Rectal smooth muscle tissue (tissue), 1 donor: ENCODE data around the gene HIPK2.

Experiments
- H3K27ac ChIP-seq: one replicate; pipeline ENCODE4 v1.7.0; 2013; ENCODE audit warnings: low read depth, low read length, inconsistent platforms
- H3K27me3 ChIP-seq: one replicate; pipeline ENCODE4 v1.7.0; 2013; ENCODE audit warnings: low read length; ENCODE audit not compliant: control insufficient read depth, insufficient read depth
- H3K36me3 ChIP-seq: one replicate; pipeline ENCODE4 v1.7.0; 2013; ENCODE audit warnings: low read length; ENCODE audit not compliant: control insufficient read depth, insufficient read depth
- H3K4me1 ChIP-seq: one replicate; pipeline ENCODE4 v1.7.0; 2013; ENCODE audit warnings: low read length; ENCODE audit not compliant: control insufficient read depth, insufficient read depth
- H3K4me3 ChIP-seq: one replicate; pipeline ENCODE4 v1.7.0; 2013; ENCODE audit warnings: low read length
- H3K9ac ChIP-seq: one replicate; pipeline ENCODE4 v1.7.0; 2013; ENCODE audit warnings: low read length

The HIPK2 gene

GRCh38 chr7:139746652-139747051 lies 31.1 kb downstream of the HIPK2 start:
- no peak overlapping the region for H3K27ac ChIP-seq
- no peak overlapping the region for H3K9ac ChIP-seq
- no peak overlapping the region for H3K4me3 ChIP-seq
- no peaks in the 10 kb centered on the region for H3K27me3 ChIP-seq
- no peaks in the 10 kb centered on the region for H3K4me1 ChIP-seq
- H3K36me3 ChIP-seq: no peaks in the 10 kb centered on the region

- Histone ChIP-seq H3K4me1 (no peaks in the 10 kb centered on the region), H3K27me3 (no peaks in the 10 kb centered on the region), H3K27ac (no peak overlapping the region), H3K36me3 (no peaks in the 10 kb centered on the region), H3K9ac (no peak overlapping the region), H3K4me3 (no peak overlapping the region)
These were observed 32.1 kb downstream of the HIPK2 start for GRCh38 chr7:139745678-139746143.

DNA sequence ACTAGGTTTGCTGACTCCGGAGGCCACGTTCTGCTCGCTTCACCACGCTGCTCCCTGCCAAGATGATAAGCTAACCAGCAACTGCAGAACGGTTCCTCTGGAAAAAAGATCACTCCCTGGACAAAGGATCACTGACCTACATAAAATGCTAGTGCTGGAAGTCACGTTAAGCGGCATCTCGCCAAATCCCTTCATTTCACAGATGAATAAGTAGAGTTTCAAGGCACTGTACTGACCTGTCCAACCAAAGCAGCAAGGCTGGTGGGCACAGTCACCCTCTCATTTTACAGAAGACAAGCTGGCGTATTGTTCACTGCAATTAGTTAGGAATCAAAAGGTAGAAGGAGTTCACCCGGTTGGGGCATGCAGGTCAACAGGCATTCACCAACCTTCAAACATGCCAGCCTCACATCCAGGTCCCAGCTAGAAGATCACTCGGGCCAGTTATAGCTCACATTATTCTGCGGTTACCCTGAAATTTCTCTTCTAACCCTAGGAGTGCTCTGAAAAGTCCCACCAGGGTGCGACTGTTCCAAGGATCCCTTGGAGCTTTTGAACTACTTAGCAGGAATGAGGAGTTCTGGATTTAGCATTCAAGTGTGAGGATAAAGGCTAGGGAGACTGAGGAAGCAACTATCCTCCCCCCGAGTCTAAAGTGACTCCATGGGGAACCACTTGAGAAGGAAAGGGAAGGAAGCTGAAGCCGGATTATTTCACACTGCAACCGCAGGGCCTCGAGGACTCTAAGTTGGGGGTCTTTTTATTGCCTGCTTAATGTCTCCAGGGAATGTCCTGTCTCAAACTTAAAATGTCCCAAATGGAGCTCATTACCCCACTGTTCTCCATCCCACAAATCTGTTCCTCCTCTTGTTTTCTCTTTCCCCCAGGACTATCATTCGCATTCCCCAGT lies 32.8 kb downstream of the HIPK2 start:
- Histone ChIP-seq H3K27me3 (no peaks in the 10 kb centered on the region), H3K4me1 (no peaks in the 10 kb centered on the region), H3K9ac (no peak overlapping the region), H3K4me3 (no peak overlapping the region), H3K27ac (no peak overlapping the region), H3K36me3 (no peaks in the 10 kb centered on the region)

DNA sequence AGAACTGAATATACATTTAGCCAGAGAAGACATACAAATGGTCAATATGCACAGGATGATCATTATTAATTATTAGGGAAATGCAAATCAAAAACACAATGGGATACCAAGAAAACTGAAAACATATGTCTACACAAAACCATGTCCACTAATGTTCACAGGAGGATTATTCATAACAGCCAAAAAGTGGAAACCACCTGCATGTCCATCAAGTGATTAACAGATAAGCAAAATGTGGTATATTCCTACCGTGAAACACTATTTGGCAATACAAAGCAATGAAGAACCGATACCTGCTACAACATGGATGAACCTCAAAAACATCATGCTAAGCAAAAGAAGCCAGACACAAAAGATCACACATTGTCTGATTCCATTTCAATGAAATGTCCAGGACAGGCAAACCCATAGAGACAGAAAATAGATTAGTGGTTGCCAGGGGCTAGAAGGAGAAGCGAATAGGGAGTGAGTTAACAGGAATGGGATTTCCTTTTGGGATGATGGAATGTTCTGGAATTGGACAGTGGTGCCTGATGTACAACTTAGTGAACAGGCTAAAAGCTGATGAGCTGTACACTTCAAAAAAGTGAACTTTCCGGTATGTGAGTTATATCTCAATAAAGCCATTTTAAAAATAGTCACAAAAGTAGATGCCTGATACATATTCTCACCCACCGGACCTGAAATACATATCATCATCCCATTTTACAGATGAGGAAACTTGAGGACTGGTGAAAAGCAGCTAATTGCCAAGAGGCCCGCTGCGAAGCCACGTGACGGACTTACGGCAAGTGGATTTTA lies 33.6 kb downstream of the HIPK2 start:
- Histone ChIP-seq H3K36me3 (no peaks in the 10 kb centered on the region), H3K9ac (no peak overlapping the region), H3K4me3 (no peak overlapping the region), H3K27ac (no peak overlapping the region), H3K4me1 (no peaks in the 10 kb centered on the region), H3K27me3 (no peaks in the 10 kb centered on the region)

GRCh38 chr7:139743267-139743966 lies 34.4 kb downstream of the HIPK2 start:
- H3K4me1 ChIP-seq: no peaks in the 10 kb centered on the region
- no peaks in the 10 kb centered on the region for H3K36me3 ChIP-seq
- no peak overlapping the region for H3K9ac ChIP-seq
- H3K27ac ChIP-seq: no peak overlapping the region
- H3K27me3 ChIP-seq: no peaks in the 10 kb centered on the region
- H3K4me3 ChIP-seq: no peak overlapping the region

DNA sequence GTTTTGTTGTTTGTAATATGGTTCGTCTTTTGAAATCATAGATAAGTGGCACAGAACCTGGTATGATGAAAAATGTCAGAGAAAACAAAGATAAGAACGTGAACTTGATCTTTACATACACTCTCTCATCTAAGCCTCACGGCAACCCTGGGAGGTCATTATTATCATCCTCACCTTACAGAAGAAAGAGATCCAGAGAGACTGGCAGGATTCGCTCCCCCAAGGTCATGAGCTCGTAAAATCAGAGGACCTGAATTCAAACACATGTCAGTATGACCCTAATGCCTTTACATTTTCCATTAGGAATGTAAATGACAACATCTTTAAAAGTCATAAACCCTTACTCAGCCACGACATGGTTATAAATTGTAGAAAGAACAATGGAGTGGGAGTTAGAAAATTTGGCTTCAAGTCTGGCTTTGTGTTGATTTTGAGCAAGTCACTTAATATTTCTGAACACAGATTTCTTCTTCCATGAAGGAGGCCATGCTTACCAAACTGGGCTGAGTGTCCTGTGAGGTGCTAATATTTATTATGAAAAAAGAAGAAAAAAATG lies 35.9 kb downstream of the HIPK2 start:
- no peaks in the 10 kb centered on the region for H3K4me1 ChIP-seq
- no peak overlapping the region for H3K4me3 ChIP-seq
- no peak overlapping the region for H3K9ac ChIP-seq
- no peaks in the 10 kb centered on the region for H3K27me3 ChIP-seq
- H3K27ac ChIP-seq: no peak overlapping the region
- H3K36me3 ChIP-seq: no peaks in the 10 kb centered on the region

DNA sequence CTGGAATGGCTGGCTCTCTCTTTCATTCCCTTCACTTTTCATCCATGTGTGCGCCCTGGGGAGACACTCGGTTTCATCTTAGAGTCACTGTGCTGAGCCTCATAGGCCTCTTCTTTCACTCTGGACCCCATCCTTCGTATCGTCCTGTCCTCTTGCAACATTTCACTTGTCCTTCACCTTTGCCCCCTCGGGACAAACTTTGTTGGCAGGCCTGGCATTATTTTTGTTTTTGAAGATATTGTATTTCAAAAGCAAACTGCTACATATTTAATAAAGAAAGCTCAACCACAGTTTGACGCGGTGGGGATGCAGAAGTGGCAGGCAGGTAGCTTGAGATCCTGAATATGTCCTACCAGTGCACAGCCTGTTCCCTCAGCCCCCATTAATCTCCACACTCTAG lies 36.6 kb downstream of the HIPK2 start:
- Histone ChIP-seq H3K36me3 (no peaks in the 10 kb centered on the region), H3K4me3 (no peak overlapping the region), H3K27ac (no peak overlapping the region), H3K4me1 (no peaks in the 10 kb centered on the region), H3K27me3 (no peaks in the 10 kb centered on the region), H3K9ac (no peak overlapping the region)

DNA sequence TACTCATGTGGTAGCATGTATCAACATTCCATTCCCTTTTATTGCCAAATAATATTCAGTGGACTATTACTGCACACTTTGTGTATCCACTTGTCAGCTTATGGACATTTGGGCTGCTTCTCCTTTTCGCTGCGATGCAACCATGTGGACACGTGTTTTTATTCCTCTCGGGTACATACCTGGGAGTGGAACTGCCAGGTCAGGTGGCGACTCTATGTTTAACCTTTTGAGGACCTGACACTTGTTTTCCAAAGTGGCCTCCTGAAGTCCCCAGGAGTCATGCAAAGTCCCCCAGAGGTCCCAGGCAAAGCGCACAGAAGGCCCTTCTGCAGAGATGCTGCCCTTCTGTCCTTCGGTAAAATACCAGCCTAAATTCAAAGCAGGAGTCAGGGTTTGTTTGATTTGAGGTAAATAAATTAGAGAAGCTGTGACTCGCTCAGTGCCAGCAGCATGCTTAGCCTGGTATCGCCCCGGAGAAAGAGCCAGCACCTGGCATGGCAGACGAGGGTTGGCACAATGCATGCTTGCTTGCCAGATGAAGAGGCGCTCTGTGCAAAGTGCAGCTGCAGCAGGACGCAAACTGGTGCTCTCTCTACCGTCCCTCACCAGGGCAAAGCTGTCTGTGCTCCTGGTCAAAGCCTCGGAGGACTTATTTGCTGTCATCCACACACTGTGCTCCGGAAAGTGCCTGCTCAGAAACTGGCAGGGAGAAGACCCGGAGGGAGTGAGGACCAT lies 37.8 kb downstream of the HIPK2 start:
- H3K27me3 ChIP-seq: no peaks in the 10 kb centered on the region
- H3K36me3 ChIP-seq: no peaks in the 10 kb centered on the region
- H3K27ac ChIP-seq: no peak overlapping the region
- H3K4me3 ChIP-seq: no peak overlapping the region
- no peak overlapping the region for H3K9ac ChIP-seq
- no peaks in the 10 kb centered on the region for H3K4me1 ChIP-seq

DNA sequence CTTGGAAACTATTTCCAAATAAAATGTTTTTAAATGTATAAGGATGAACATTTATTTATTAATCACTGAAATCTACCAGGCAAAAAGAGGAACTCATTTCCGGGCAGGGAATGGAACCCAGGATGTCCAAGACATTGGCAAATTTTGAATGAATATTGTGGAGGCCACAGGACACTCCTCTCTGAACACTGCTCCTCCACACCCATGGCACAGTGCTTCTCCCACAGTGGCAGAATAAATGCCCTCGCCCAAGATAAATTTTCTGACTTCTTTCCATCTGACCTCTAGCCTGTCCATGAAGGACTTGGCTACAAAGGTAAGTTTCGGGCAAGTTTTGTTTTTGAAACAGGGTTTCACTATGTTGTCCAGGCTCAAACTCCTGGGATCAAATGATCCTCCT lies 39.0 kb downstream of the HIPK2 start:
- H3K36me3 ChIP-seq: no peaks in the 10 kb centered on the region
- H3K27ac ChIP-seq: no peak overlapping the region
- no peaks in the 10 kb centered on the region for H3K4me1 ChIP-seq
- H3K27me3 ChIP-seq: no peaks in the 10 kb centered on the region
- H3K9ac ChIP-seq: no peak overlapping the region
- H3K4me3 ChIP-seq: no peak overlapping the region

GRCh38 chr7:139738101-139738489 lies 39.7 kb downstream of the HIPK2 start:
- H3K4me1 ChIP-seq: no peaks in the 10 kb centered on the region

DNA sequence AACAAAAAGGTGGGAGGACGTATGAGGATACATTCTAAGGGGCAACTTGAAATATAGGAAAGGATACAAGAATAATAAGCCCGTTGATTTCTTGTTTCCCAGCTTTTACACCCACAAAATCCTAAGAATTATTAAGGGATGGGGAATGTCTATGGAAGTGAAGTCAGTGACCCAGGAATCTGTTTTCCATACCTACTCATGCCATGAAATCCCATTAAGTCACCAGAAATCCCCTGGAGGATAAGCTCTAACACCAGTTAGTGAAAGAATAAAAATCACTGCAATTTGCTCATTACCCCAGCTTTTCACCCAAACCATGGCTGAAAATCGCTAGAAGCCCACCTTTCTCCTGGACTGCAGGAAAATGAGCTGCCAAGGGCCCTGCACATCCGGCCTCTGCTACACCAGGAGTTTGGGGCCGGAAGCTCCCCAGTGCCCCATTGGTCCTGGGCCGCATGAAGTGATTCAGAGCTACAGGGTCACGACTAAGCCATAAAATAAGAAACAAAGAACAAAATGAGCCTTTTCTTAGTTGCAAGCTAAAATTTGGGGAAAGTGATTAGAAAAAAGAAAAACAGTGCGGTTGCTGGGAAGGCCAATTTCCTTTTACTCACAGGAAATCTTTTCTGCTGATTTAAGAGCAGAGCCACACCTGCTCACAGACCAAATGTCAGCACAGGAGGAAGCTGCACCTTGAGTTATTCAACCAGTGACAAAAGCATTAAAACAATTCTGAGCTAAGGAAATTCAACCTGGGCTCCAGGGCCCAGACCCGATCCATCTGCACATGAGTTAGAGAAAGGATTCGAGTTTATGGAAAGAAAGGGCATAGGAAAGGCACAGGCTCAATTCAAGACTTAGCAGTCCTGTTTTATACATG lies 40.3 kb downstream of the HIPK2 start:
- no peak overlapping the region for H3K4me3 ChIP-seq
- H3K36me3 ChIP-seq: no peaks in the 10 kb centered on the region
- H3K27me3 ChIP-seq: no peaks in the 10 kb centered on the region
- H3K27ac ChIP-seq: no peak overlapping the region
- H3K9ac ChIP-seq: no peak overlapping the region
- H3K4me1 ChIP-seq: peaks cover under 1% of the 10 kb centered on the region

More at GRCh38 chr7:139738101-139738489, 39.7 kb downstream of the HIPK2 start:
- no peak overlapping the region for H3K9ac ChIP-seq
- H3K27ac ChIP-seq: no peak overlapping the region
- H3K36me3 ChIP-seq: no peaks in the 10 kb centered on the region
- H3K27me3 ChIP-seq: no peaks in the 10 kb centered on the region
- H3K4me3 ChIP-seq: no peak overlapping the region
